Fibroblast of the aortic adventitia (primary cell): Measurements from ENCODE around the gene CDC14B. TPM values are rescaled to one million over a fixed set of nuclear protein-coding genes. Genes with fewer than 3 reads are reported as not detected.
"Not testable (repeated sequence)": the region's sequence is repeated elsewhere in the genome, so short reads cannot be mapped to it uniquely, and the experiment has no call there.

Experiments used
- DNase-seq: peaks from one replicate; pipeline ENCODE4 v3.0.0-alpha.2; 2010; ENCODE audit warnings: low read depth
- H3K4me3 ChIP-seq: 2 replicates; pipeline ENCODE4 v1.5.1; 2011; ENCODE audit warnings: low read depth, mild to moderate bottlenecking, control low read depth, low read length, moderate library complexity
- CTCF ChIP-seq: IDR thresholded peaks from 2 replicates; pipeline ENCODE4 v1.5.1; 2011; ENCODE audit warnings: mild to moderate bottlenecking, low read length, control low read depth, inconsistent platforms; ENCODE audit not compliant: insufficient read depth
- total RNA-seq: library from RNA; depleted of rRNA; stranded (reverse); fragments of >200 nt; gene quantifications from 2 replicates; pipeline ENCODE4 v1.2.3, GENCODE V29; 2012; ENCODE audit warnings: low replicate concordance

Gene CDC14B
- 30.3 and 31.5 TPM in 2 replicates for total RNA-seq

GRCh38 chr9:96619491-96620180 is at the start of gene CDC14B:
CDC14B (minus strand) TSS chr9:96619843; CDS start chr9:96619378, 465 bp downstream.
- TF ChIP-seq CTCF, result peak; percentile 1
- peak; percentile 81 for DNase-seq

GRCh38 chr9:96668868-96669534 is 49.4 kb upstream of the CDC14B start:
- TF ChIP-seq CTCF, result no peak
- DNase-seq, result no peak
- H3K4me3 ChIP-seq, result no peak overlapping the region

More at GRCh38 chr9:96619491-96620180, at the start of gene CDC14B:
- H3K4me3 ChIP-seq, result peak within 1 kb of the TSS; percentile 71

GRCh38 chr9:96667363-96667728 is 47.7 kb upstream of the CDC14B start:
- DNase-seq, result no peak
- no peak overlapping the region for H3K4me3 ChIP-seq
- no peak for TF ChIP-seq CTCF

- not testable (repeated sequence) for H3K4me3 ChIP-seq
- peak; percentile 74 for TF ChIP-seq CTCF
- peak; percentile 91 for DNase-seq
Observed at GRCh38 chr9:96666653-96667362, 47.2 kb upstream of the CDC14B start.

GRCh38 chr9:96665789-96666188 is 46.1 kb upstream of the CDC14B start:
- TF ChIP-seq CTCF, result no peak
- H3K4me3 ChIP-seq, result no peak overlapping the region
- DNase-seq, result no peak

- DNase-seq, result peak; percentile 66
- no peak overlapping the region for H3K4me3 ChIP-seq
- no peak for TF ChIP-seq CTCF
Observed at GRCh38 chr9:96663506-96664120, 44.0 kb upstream of the CDC14B start.
